Chondrocyte (in vitro differentiated cells): ENCODE data around the gene LAGE3. TPM values are rescaled to one million over a fixed set of nuclear protein-coding genes. Genes with fewer than 3 reads are reported as not detected.

Source experiments
- DNase-seq: peaks from one replicate; pipeline ENCODE4 v3.0.0; 2021; ENCODE audit warnings: mixed read lengths, low spot score
- H3K27ac Mint-ChIP-seq: one replicate; pipeline ENCODE4 v1.8.0; 2021; ENCODE audit warnings: mild to moderate bottlenecking, moderate library complexity, mixed read lengths; ENCODE audit not compliant: unreplicated experiment
- H3K27me3 Mint-ChIP-seq: 2 replicates; pipeline ENCODE4 v1.8.0; 2021; ENCODE audit warnings: low read depth, mixed read lengths
- H3K36me3 Mint-ChIP-seq: 2 replicates; pipeline ENCODE4 v1.8.0; 2021; ENCODE audit warnings: low read depth, mixed read lengths
- H3K4me1 Mint-ChIP-seq: 2 replicates; pipeline ENCODE4 v1.8.0; 2021; ENCODE audit warnings: low read depth, mild to moderate bottlenecking, mixed read lengths
- H3K4me3 Mint-ChIP-seq: one replicate; pipeline ENCODE4 v1.8.0; 2021; ENCODE audit warnings: mild to moderate bottlenecking, moderate library complexity, mixed read lengths; ENCODE audit not compliant: unreplicated experiment
- H3K9me3 Mint-ChIP-seq: 2 replicates; pipeline ENCODE4 v1.8.0; 2021; ENCODE audit warnings: low read depth, mixed read lengths
- CTCF ChIP-seq: fragments of 200-600 bp; sonication (generic); IDR thresholded peaks from 2 replicates; pipeline ENCODE4 v1.5.0; 2021; ENCODE audit warnings: antibody characterized with exemption, mild to moderate bottlenecking, moderate library complexity
- total RNA-seq: library from RNA; stranded (reverse); gene quantifications from 3 replicates; pipeline ENCODE4 v1.2.1, GENCODE V29; 2021

LAGE3 gene
- total RNA-seq, 1 donor from 2014 or later: 17.7 TPM

GRCh38 chrX:154458954-154459778, 19.9 kb downstream of the LAGE3 start:
- Mint-ChIP-seq H3K4me3 (peak overlapping the region; percentile 80), H3K9me3 (peaks cover 8% of the 10 kb centered on the region), H3K27ac (peak overlapping the region; percentile 71), H3K36me3 (peaks cover 16% of the 10 kb centered on the region), H3K4me1 (peaks cover 23% of the 10 kb centered on the region), H3K27me3 (no peaks in the 10 kb centered on the region)
- DNase-seq: no peak
- no peak for TF ChIP-seq CTCF

GRCh38 chrX:154458116-154458953, 20.7 kb downstream of the LAGE3 start, which contains the start of gene PLXNA3:
Gene PLXNA3, plus strand, starts transcription at chrX:154458281. Its CDS starts 1,903 bp downstream, at chrX:154460184.
- no peaks in the 10 kb centered on the region for H3K27me3 Mint-ChIP-seq
- TF ChIP-seq CTCF: no peak
- peaks cover 16% of the 10 kb centered on the region for H3K36me3 Mint-ChIP-seq
- DNase-seq: no peak
- H3K27ac Mint-ChIP-seq: peak within 1 kb of the TSS; percentile 78
- H3K4me3 Mint-ChIP-seq: peak within 1 kb of the TSS; percentile 83
- H3K9me3 Mint-ChIP-seq: peaks cover 8% of the 10 kb centered on the region
- peaks cover 23% of the 10 kb centered on the region for H3K4me1 Mint-ChIP-seq

GRCh38 chrX:154457491-154458115, 21.5 kb downstream of the LAGE3 start:
- H3K27ac Mint-ChIP-seq: peak overlapping the region; percentile 78
- no peak for TF ChIP-seq CTCF
- peaks cover 8% of the 10 kb centered on the region for H3K9me3 Mint-ChIP-seq
- no peaks in the 10 kb centered on the region for H3K27me3 Mint-ChIP-seq
- peaks cover 23% of the 10 kb centered on the region for H3K4me1 Mint-ChIP-seq
- H3K36me3 Mint-ChIP-seq: peaks cover 15% of the 10 kb centered on the region
- no peak for DNase-seq
- peak overlapping the region; percentile 83 for H3K4me3 Mint-ChIP-seq

GRCh38 chrX:154452823-154453222, 26.3 kb downstream of the LAGE3 start:
- H3K9me3 Mint-ChIP-seq: peaks cover 8% of the 10 kb centered on the region
- no peak for DNase-seq
- no peak for TF ChIP-seq CTCF
- H3K4me3 Mint-ChIP-seq: no peak overlapping the region
- H3K4me1 Mint-ChIP-seq: peaks cover 4% of the 10 kb centered on the region
- no peak overlapping the region for H3K27ac Mint-ChIP-seq
- peaks cover 13% of the 10 kb centered on the region for H3K36me3 Mint-ChIP-seq
- H3K27me3 Mint-ChIP-seq: no peaks in the 10 kb centered on the region

GRCh38 chrX:154450312-154450711, 28.8 kb downstream of the LAGE3 start:
- DNase-seq: no peak
- H3K36me3 Mint-ChIP-seq: peaks cover 17% of the 10 kb centered on the region
- no peaks in the 10 kb centered on the region for H3K27me3 Mint-ChIP-seq
- H3K4me1 Mint-ChIP-seq: peaks cover 6% of the 10 kb centered on the region
- no peak overlapping the region for H3K4me3 Mint-ChIP-seq
- H3K27ac Mint-ChIP-seq: no peak overlapping the region
- H3K9me3 Mint-ChIP-seq: peaks cover 4% of the 10 kb centered on the region
- TF ChIP-seq CTCF: no peak
